SK-N-SH (cell line): Measurements from ENCODE around the gene AKTIP.

Experiments
- CTCF ChIP-seq: fragments of 200-600 bp; sonication (generic); IDR thresholded peaks from 2 replicates; pipeline ENCODE4 v1.6.1; 2017; ENCODE audit warnings: antibody characterized with exemption, mild to moderate bottlenecking, moderate library complexity
- EP300 ChIP-seq, 2 experiments: IDR thresholded peaks; 2 replicates each; pipeline versions ENCODE4 v1.4.0 to v1.6.1; 2012; ENCODE audit warnings: borderline replicate concordance in 1 of 2, low read depth in 1 of 2, low read length in 1 of 2
- EZH2phosphoT487 ChIP-seq: fragments of 200-600 bp; sonication (generic); IDR thresholded peaks from 2 replicates; pipeline ENCODE4 v1.6.1; 2017; ENCODE audit warnings: low read depth, mixed run types, mild to moderate bottlenecking, antibody characterized with exemption, moderate library complexity, borderline replicate concordance
- JUND ChIP-seq: IDR thresholded peaks from 2 replicates; pipeline ENCODE4 v1.4.0; 2012
- MAX ChIP-seq: IDR thresholded peaks from 2 replicates; pipeline ENCODE4 v1.4.0; 2012; ENCODE audit warnings: low read depth
- PBX3 ChIP-seq: IDR thresholded peaks from 2 replicates; pipeline ENCODE4; 2012
- POLR2AphosphoS5 ChIP-seq: IDR thresholded peaks from 2 replicates; pipeline ENCODE4 v1.6.1; 2012; ENCODE audit warnings: low read depth, low read length
- RXRA ChIP-seq: IDR thresholded peaks from 2 replicates; pipeline ENCODE4 v1.4.0; 2012; ENCODE audit warnings: low read depth, mild to moderate bottlenecking, borderline replicate concordance
- SIN3A ChIP-seq: IDR thresholded peaks from 2 replicates; pipeline ENCODE4 v1.6.1; 2012; ENCODE audit warnings: low read depth, mild to moderate bottlenecking, low read length, moderate library complexity, borderline replicate concordance
- USF1 ChIP-seq: IDR thresholded peaks from 2 replicates; pipeline ENCODE4 v1.4.0; 2012; ENCODE audit warnings: low read depth, borderline replicate concordance
- USF2 ChIP-seq: fragments of 150-350 bp; IDR thresholded peaks from 2 replicates; pipeline ENCODE4 v1.6.1; 2017; ENCODE audit warnings: antibody characterized with exemption, low read length, low read depth, borderline replicate concordance
- YY1 ChIP-seq: IDR thresholded peaks from 2 replicates; pipeline ENCODE4 v1.4.0; 2012; ENCODE audit warnings: low read depth, mild to moderate bottlenecking

GRCh38 chr16:53486230-53486629 lies 16.8 kb downstream of the AKTIP start:
- TF ChIP-seq CTCF: no peak
- no peak for TF ChIP-seq EP300 (IDR thresholded peaks at IDR 0.05; ENCODE audit: borderline replicate concordance in 1 of 2, low read depth in 1 of 2, low read length in 1 of 2)
- TF ChIP-seq USF2: no peak
- TF ChIP-seq JUND: no peak
- TF ChIP-seq YY1: no peak
- no peak for TF ChIP-seq RXRA
- no peak for TF ChIP-seq POLR2AphosphoS5
- TF ChIP-seq MAX: no peak
- no peak for TF ChIP-seq SIN3A
- TF ChIP-seq USF1: no peak
- TF ChIP-seq PBX3: no peak
- TF ChIP-seq EZH2phosphoT487: no peak
